HUES48 (cell line): ENCODE results near the gene NR3C1.

Experiments used
- H3K27ac ChIP-seq: one replicate; pipeline ENCODE4 v1.7.0; 2013; ENCODE audit warnings: low read depth, low read length, inconsistent platforms
- H3K27me3 ChIP-seq: 2 replicates; pipeline ENCODE4 v1.6.1; 2013; ENCODE audit warnings: mild to moderate bottlenecking, low read length; ENCODE audit not compliant: control insufficient read depth, insufficient read depth
- H3K36me3 ChIP-seq: 2 replicates; pipeline ENCODE4 v1.6.1; 2013; ENCODE audit warnings: low read length; ENCODE audit not compliant: control insufficient read depth, insufficient read depth
- H3K4me1 ChIP-seq: 2 replicates; pipeline ENCODE4 v1.6.1; 2013; ENCODE audit warnings: mild to moderate bottlenecking, low read length; ENCODE audit not compliant: control insufficient read depth, insufficient read depth
- H3K4me3 ChIP-seq: 2 replicates; pipeline ENCODE4 v1.5.1; 2013; ENCODE audit warnings: mild to moderate bottlenecking, low read depth, low read length
- H3K9ac ChIP-seq: 2 replicates; pipeline ENCODE4 v1.6.1; 2013; ENCODE audit warnings: mild to moderate bottlenecking, low read depth, low read length, moderate library complexity
- H3K9me3 ChIP-seq: 2 replicates; pipeline ENCODE4 v1.6.1; 2013; ENCODE audit warnings: low read length; ENCODE audit not compliant: control insufficient read depth, insufficient read depth

Gene NR3C1

DNA sequence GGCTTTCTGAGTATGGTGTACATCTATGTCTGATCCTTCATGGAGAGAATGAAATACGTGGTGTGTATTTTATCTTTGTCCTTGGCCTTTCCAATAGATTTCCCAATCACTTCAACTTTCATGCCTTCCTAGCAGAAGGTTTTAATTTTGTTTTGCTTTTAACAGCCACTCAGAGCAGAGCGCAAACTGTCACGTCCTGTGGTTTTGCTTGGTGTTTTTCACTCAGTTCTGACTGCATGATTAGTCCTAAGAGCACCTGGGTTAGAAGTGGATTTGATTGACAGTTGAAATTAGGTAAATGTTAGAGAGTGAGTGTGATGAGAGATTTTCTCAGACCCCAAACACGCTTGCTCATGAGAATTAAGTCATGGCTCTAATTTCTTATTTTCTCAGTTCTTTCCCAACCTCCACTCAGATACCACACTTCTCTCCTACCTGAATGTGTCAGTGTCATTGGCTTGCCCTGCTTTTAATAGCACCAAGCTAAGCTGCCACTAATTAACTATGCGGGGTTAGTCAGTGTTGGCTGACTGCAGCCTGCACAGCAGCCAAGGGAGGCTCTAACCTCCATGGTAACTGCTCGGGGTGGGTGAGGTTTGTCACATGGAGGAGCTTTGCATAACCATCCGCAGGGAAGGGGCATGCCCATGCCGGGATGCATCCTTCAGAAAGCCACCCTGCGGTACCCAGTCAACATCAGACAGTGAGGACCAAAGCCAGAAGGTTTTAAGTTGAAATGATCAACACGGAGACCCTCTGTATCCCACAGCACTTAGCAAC lies 173.4 kb downstream of the NR3C1 start:
- Histone ChIP-seq H3K4me3 (no peak overlapping the region), H3K27ac (no peak overlapping the region), H3K9me3 (no peaks in the 10 kb centered on the region), H3K27me3 (no peaks in the 10 kb centered on the region), H3K9ac (no peak overlapping the region), H3K36me3 (no peaks in the 10 kb centered on the region), H3K4me1 (peaks cover 3% of the 10 kb centered on the region; the same call in 1 of the 2 replicates)

DNA sequence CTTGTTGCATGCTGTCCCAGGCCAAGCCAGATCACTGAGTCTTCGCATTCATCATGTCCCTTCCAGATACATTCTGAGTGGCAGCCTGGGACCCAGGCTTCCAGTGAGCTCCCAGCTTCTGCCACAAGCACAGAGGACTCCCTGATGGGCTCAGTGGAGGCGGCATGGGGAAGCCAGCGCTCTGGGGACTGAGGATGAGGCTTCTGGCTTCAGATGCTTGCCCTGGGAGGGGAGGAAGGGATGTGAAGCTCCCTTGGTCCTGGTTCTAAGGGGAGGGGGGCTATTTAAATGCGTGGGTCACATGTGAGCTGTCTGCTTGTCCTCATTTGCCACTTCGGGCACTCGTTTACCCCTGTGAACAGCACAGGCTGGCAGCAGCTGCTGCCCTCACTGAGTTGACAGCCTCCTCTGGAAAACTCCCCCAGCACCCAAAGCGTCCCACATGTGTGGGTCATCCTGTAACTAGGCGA lies 174.0 kb downstream of the NR3C1 start:
- no peak overlapping the region for H3K4me3 ChIP-seq
- no peaks in the 10 kb centered on the region for H3K27me3 ChIP-seq
- peaks cover 3% of the 10 kb centered on the region; the same call in 1 of the 2 replicates for H3K4me1 ChIP-seq
- H3K9ac ChIP-seq: no peak overlapping the region
- H3K27ac ChIP-seq: no peak overlapping the region
- no peaks in the 10 kb centered on the region for H3K9me3 ChIP-seq
- H3K36me3 ChIP-seq: no peaks in the 10 kb centered on the region

DNA sequence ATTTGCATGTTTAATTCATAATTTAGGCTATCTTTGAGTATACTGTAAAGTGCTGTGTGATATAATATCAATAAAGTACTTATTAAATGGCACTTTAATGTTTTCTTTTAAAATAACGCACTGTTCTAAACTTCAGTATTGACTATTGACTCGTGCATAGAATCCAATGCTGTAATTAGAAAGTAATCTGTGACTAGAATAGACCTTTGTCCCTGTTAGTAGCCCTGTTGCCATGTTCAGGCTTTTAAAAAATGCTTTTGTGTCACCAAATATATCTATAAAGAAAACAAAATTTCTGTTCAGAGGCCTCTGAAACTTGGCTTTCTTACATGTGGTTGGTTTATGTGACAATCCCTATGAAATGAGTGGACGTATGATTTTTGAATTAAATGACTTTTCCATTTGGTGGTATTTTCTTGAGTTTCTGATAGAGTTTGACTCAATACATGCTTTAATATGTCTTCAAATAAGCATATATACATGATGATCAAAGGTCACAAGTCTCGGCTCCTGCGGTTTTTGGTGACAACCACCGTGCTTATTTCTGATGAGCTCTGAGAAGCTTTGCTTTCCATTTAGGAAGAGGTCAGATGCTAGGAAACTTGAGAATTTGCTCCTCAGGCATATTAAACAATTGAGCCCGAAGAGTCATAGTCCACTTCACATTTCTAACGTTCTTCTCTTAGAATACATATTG lies 174.7 kb downstream of the NR3C1 start:
- no peak overlapping the region for H3K9ac ChIP-seq
- H3K27ac ChIP-seq: no peak overlapping the region
- no peaks in the 10 kb centered on the region for H3K36me3 ChIP-seq
- H3K4me1 ChIP-seq: peaks cover 3% of the 10 kb centered on the region; the same call in 1 of the 2 replicates
- H3K9me3 ChIP-seq: no peaks in the 10 kb centered on the region
- H3K4me3 ChIP-seq: no peak overlapping the region
- H3K27me3 ChIP-seq: no peaks in the 10 kb centered on the region
